Loucy (cell line): Measurements from ENCODE around the gene HS6ST2.

Source experiments
- CTCF ChIP-seq: fragments of 200-600 bp; sonication (generic); conservative IDR thresholded peaks from 2 replicates; pipeline ENCODE4 v1.5.1; 2014; ENCODE audit warnings: mild to moderate bottlenecking, antibody characterized with exemption, low read length
- EZH2phosphoT487 ChIP-seq: fragments of 200-600 bp; IDR thresholded peaks from 2 replicates; pipeline ENCODE4 v1.6.1; 2018; ENCODE audit warnings: antibody characterized with exemption, mild to moderate bottlenecking, moderate library complexity, borderline replicate concordance

- no peak for TF ChIP-seq CTCF
- no peak for TF ChIP-seq EZH2phosphoT487
These were observed 142.8 kb downstream of the HS6ST2 start for GRCh38 chrX:132815643-132816042.
